HG02840 (cell line): ENCODE measurements around the gene GSG1.
"Not testable (repeated sequence)": the region's sequence is repeated elsewhere in the genome, so short reads cannot be mapped to it uniquely, and the experiment has no call there.

ENCODE experiments used
- ATAC-seq: cut with Tn5 transposase; IDR thresholded peaks from one replicate; pipeline ENCODE4 v1.9.1; 2021; ENCODE audit warnings: mild to moderate bottlenecking, moderate library complexity, moderate number of reproducible peaks; ENCODE audit not compliant: unreplicated experiment, low FRiP score

GSG1 gene

GRCh38 chr12:13094367-13094766 is 9.1 kb downstream of the GSG1 start:
- ATAC-seq = no peak

- ATAC-seq = no peak
Measured at GRCh38 chr12:13093848-13094220, 9.6 kb downstream of the GSG1 start.

- ATAC-seq = no peak
Measured at GRCh38 chr12:13093191-13093847, 10.1 kb downstream of the GSG1 start.

- no peak for ATAC-seq
Measured at GRCh38 chr12:13091832-13092231, 11.6 kb downstream of the GSG1 start.

GRCh38 chr12:13090054-13090453 is 13.4 kb downstream of the GSG1 start:
- no peak for ATAC-seq

- no peak for ATAC-seq
Measured at GRCh38 chr12:13088496-13088895, 15.0 kb downstream of the GSG1 start.

GRCh38 chr12:13087766-13088165 is 15.7 kb downstream of the GSG1 start:
- no peak for ATAC-seq

GRCh38 chr12:13085968-13086686 is 17.3 kb downstream of the GSG1 start:
- no peak for ATAC-seq

GRCh38 chr12:13084898-13085640 is 18.4 kb downstream of the GSG1 start:
- no peak for ATAC-seq

- ATAC-seq = not testable (repeated sequence)
Measured at GRCh38 chr12:13083638-13084037, 19.8 kb downstream of the GSG1 start.

- no peak for ATAC-seq
Measured at GRCh38 chr12:13082861-13083260, 20.6 kb downstream of the GSG1 start.

- ATAC-seq = no peak
Measured at GRCh38 chr12:13080266-13080665, 23.2 kb downstream of the GSG1 start.

GRCh38 chr12:13079440-13079906 is 24.0 kb downstream of the GSG1 start:
- ATAC-seq = no peak

GRCh38 chr12:13075786-13076570 is 27.5 kb downstream of the GSG1 start:
- ATAC-seq = no peak

- ATAC-seq = no peak
Measured at GRCh38 chr12:13075118-13075480, 28.4 kb downstream of the GSG1 start.

GRCh38 chr12:13074396-13075117 is 28.9 kb downstream of the GSG1 start:
- no peak for ATAC-seq

GRCh38 chr12:13073173-13073572 is 30.3 kb downstream of the GSG1 start:
- ATAC-seq = no peak

- no peak for ATAC-seq
Measured at GRCh38 chr12:13071305-13072280, 31.9 kb downstream of the GSG1 start.

- ATAC-seq = no peak
Measured at GRCh38 chr12:13069380-13069779, 34.1 kb downstream of the GSG1 start.
